Activated naive CD4-positive, alpha-beta T cell treated with anti-CD3 and anti-CD28 coated beads for 36 hours (primary cell): Measurements from ENCODE around the gene OSM. TPM values are rescaled to one million over a fixed set of nuclear protein-coding genes. Genes with fewer than 3 reads are reported as not detected.

Source experiments
- CTCF ChIA-PET: fragments of 350-600 bp; sonication (Branson Sonifier 250); formaldehyde crosslinking; loops from one replicate; lab custom pipeline; 2021; ENCODE audit warnings: antibody characterized with exemption; lab: Charles Lee
- DNase-seq: peaks from one replicate; pipeline ENCODE4 v3.0.0-alpha.2; 2020
- H3K27ac Mint-ChIP-seq: one replicate; pipeline ENCODE4 v1.8.0; 2021; ENCODE audit warnings: mild to moderate bottlenecking, mixed read lengths
- H3K27me3 Mint-ChIP-seq: one replicate; pipeline ENCODE4 v1.8.0; 2021; ENCODE audit warnings: low read depth, mixed read lengths
- H3K36me3 Mint-ChIP-seq: one replicate; pipeline ENCODE4 v1.8.0; 2021; ENCODE audit warnings: low read depth, mixed read lengths
- H3K4me1 Mint-ChIP-seq: one replicate; pipeline ENCODE4 v1.8.0; 2021; ENCODE audit warnings: low read depth, mixed read lengths
- H3K4me3 Mint-ChIP-seq: one replicate; pipeline ENCODE4 v1.8.0; 2021; ENCODE audit warnings: mild to moderate bottlenecking, moderate library complexity, mixed read lengths
- H3K9me3 Mint-ChIP-seq: one replicate; pipeline ENCODE4 v1.8.0; 2021; ENCODE audit warnings: mixed read lengths
- intact Hi-C: fragments of 100-400 bp; cut with micrococcal nuclease; formaldehyde crosslinking; loops from one replicate; pipeline ENCODE4 v1.15.1; 2023
- total RNA-seq, 2 experiments: library from RNA; stranded (reverse); gene quantifications; one replicate each; pipeline ENCODE4 v1.2.3, GENCODE V29; 2021

Gene OSM
- total RNA-seq: 10 to 100 TPM in 1 of 2 experiments, 1 to 10 TPM in 1; 8.9 to 11.2 TPM

DNA sequence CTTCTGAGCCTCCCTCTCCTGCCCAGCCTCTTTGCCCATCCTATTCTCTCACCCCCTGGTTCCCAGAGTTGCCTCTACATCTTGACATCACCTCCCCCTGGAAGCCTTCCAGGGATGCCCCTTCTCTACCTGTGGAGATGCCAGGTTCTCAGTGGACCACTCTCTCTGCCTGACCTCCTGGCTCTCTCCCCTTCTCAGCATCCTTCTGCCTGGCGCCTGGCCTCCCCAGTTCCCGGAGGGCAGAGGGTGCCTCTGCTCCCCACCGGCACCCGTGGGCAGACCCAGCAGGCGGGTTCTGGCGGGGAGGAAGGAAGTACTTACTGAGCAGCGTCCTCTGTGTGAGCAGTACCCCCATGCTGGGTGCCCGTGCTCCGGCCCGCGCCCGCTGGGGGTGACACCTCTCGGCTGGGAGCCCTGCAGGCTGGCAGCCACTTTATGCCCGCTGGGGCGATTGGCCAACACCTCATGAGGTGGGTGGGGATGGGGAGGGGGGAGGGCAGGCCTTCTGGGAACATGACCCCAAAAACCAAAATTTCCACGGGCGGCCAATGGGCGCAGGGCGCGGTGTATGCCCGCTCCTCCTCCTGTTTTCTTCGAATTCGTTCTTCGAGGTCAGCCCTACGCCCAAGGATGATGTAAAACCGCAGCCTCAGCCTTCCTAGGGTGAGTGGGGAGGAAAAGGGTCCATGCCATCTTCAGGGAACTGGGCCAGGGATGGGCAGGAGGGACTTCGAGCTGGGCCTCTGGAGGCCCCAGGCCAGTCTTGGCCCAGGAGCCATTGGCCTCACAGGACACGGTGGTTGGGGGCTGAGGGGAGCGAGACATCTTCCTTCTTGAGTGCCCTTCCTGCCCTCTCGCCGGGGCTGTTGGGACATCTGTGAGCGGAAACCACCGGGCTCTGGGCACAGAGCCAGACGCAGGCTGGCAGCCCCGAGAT is at the start of gene OSM:
TSS of gene OSM (minus strand) at position 407 of the 937 bp plus-strand sequence. CDS start at position 355, 52 bp downstream.
- intact Hi-C loops: loop anchor here (1.0 to 10.0 kb wide), 5 partner anchors 9 to 662 kb away; partner anchors contain the start of genes LIF, NF2, PES1 and UQCR10
- Mint-ChIP-seq H3K36me3 (peaks cover 61% of the 10 kb centered on the region), H3K4me3 (peak within 1 kb of the TSS; percentile 99), H3K9me3 (no peaks in the 10 kb centered on the region), H3K4me1 (peaks cover 42% of the 10 kb centered on the region), H3K27me3 (no peaks in the 10 kb centered on the region), H3K27ac (peak within 1 kb of the TSS; percentile 98)
- DNase-seq: peak; percentile 86
- CTCF ChIA-PET: interaction anchor here (0.6 to 2.6 kb wide), 4 partner anchors 11 to 328 kb away, joined by 3 to 14 read pairs (median 4); no protein-coding TSS in a partner anchor

- H3K4me3 Mint-ChIP-seq: no peak overlapping the region
- peaks cover 11% of the 10 kb centered on the region for H3K36me3 Mint-ChIP-seq
- no peaks in the 10 kb centered on the region for H3K27me3 Mint-ChIP-seq
- peak overlapping the region; percentile 85 for H3K27ac Mint-ChIP-seq
- CTCF ChIA-PET: interaction anchor here (0.8 to 7.3 kb wide), 3 partner anchors 10 to 54 kb away, joined by 3 to 30 read pairs (median 3); partner anchors contain the start of gene CASTOR1
- DNase-seq: peak; percentile 41
- H3K4me1 Mint-ChIP-seq: peaks cover 93% of the 10 kb centered on the region
- H3K9me3 Mint-ChIP-seq: no peaks in the 10 kb centered on the region
- intact Hi-C loops: loop anchor here (1.0 to 10.0 kb wide), 3 partner anchors 8 to 289 kb away; partner anchors contain the start of gene TCN2
Observed at GRCh38 chr22:30315962-30316576, 49.4 kb upstream of the OSM start.

DNA sequence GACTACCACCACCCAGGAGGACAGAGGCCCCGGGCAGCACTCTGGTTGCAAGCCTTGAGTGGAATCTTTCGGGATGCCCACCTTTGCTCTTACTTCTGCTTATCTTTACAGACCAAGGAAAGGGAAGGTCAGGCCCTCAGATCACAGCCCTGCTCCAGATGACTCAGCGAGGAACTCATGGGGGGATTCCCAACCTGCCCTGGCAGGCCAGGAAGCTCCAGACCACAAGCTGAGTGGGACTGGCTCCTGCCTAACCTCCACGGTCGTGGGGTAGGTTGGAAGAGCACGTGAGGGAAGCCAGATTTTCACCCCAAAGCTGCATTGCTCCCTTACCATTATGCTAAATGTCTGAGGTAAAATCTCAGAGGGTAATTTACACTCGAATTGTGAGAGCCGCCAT is 48.3 kb upstream of the OSM start:
- CTCF ChIA-PET: interaction anchor here (1.8 to 7.3 kb wide), 2 partner anchors 10 to 27 kb away, joined by 6 to 30 read pairs; partner anchors contain the start of gene CASTOR1
- intact Hi-C loops: loop anchor here (1.0 to 10.0 kb wide), 3 partner anchors 9 to 290 kb away; partner anchors contain the start of gene TCN2

DNA sequence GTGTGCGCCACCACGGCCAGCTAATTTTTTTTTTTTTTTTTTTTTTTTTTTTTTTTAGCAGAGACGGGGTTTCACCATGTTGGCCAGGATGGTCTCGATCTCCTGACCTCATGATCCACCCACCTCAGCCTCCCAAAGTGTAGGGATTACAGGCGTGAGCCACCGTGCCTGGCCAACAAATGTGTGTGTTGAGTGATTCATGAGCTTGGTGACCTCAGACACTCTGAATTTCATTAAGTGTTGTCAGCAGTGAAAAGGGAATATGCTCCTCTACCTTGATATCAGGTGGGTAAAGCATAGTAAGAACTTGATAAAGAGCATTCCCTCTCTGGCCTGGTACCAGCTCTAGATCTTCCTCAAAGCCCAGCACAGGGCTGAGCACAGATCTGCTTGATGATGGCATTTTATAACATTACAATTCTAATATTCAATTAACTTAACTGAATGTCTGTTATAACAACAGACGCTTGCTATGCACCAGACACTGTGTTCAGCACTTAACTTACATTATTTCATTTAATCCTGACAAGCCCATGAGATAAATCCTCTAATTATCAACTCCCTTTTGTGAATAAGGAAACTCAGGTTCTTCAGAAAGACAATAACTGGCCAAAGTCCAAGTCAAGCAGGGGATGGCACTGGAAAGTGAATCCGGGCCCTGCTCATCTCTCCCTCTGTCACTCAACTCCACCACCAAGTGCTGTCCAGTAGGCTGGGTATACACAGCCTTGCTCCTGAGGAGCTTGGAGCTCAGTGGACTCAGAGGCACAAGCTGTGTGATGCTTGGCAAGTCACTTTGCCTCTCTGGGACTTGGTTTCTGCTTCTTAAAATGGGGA is 47.1 kb upstream of the OSM start:
- Mint-ChIP-seq H3K4me3 (no peak overlapping the region), H3K4me1 (peaks cover 93% of the 10 kb centered on the region), H3K27me3 (no peaks in the 10 kb centered on the region), H3K36me3 (peaks cover 11% of the 10 kb centered on the region), H3K9me3 (no peaks in the 10 kb centered on the region), H3K27ac (peak overlapping the region; percentile 85)
- intact Hi-C loops: loop anchor here (5.0 to 10.0 kb wide), 2 partner anchors 126 to 291 kb away; partner anchors contain the start of gene TCN2
- CTCF ChIA-PET: interaction anchor here (0.6 to 7.3 kb wide), 6 partner anchors 9 to 76 kb away, joined by 3 to 30 read pairs (median 5); partner anchors contain the start of gene CASTOR1
- no peak for DNase-seq

More for the DNA sequence above, 48.3 kb upstream of the OSM start:
- H3K27me3 Mint-ChIP-seq: no peaks in the 10 kb centered on the region
- H3K36me3 Mint-ChIP-seq: peaks cover 11% of the 10 kb centered on the region
- H3K4me3 Mint-ChIP-seq: no peak overlapping the region
- H3K27ac Mint-ChIP-seq: peak overlapping the region; percentile 85
- peaks cover 93% of the 10 kb centered on the region for H3K4me1 Mint-ChIP-seq
- DNase-seq: peak; percentile 76
- no peaks in the 10 kb centered on the region for H3K9me3 Mint-ChIP-seq

DNA sequence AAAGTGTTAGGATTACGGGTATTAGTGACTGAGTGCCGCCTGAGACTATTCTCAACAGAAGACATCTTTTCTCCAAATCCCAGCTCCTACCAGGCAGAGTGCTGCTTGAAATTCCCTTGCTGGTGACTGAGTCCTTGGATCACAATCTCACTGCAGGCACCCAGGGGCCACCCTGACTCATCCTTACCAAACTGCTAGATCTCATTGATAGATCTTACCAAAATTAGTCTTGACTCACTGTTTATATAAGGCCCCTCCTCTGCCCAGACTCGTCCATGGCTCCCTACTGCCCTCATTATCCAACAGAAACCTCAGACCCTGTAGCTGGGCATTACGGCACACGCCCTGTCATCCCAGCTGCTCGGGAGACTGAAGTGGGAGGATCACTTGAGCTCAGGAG is 45.4 kb upstream of the OSM start:
- peaks cover 92% of the 10 kb centered on the region for H3K4me1 Mint-ChIP-seq
- peak overlapping the region; percentile 89 for H3K27ac Mint-ChIP-seq
- intact Hi-C loops: loop anchor here (1.0 to 10.0 kb wide), 3 partner anchors 12 to 293 kb away; partner anchors contain the start of gene TCN2
- DNase-seq: peak; percentile 67
- no peak overlapping the region for H3K4me3 Mint-ChIP-seq
- peaks cover 11% of the 10 kb centered on the region for H3K36me3 Mint-ChIP-seq
- no peaks in the 10 kb centered on the region for H3K9me3 Mint-ChIP-seq
- H3K27me3 Mint-ChIP-seq: no peaks in the 10 kb centered on the region
- CTCF ChIA-PET: interaction anchor here (1.4 to 7.3 kb wide), 2 partner anchors 24 to 26 kb away, joined by 3 to 30 read pairs; partner anchors contain the start of gene CASTOR1

DNA sequence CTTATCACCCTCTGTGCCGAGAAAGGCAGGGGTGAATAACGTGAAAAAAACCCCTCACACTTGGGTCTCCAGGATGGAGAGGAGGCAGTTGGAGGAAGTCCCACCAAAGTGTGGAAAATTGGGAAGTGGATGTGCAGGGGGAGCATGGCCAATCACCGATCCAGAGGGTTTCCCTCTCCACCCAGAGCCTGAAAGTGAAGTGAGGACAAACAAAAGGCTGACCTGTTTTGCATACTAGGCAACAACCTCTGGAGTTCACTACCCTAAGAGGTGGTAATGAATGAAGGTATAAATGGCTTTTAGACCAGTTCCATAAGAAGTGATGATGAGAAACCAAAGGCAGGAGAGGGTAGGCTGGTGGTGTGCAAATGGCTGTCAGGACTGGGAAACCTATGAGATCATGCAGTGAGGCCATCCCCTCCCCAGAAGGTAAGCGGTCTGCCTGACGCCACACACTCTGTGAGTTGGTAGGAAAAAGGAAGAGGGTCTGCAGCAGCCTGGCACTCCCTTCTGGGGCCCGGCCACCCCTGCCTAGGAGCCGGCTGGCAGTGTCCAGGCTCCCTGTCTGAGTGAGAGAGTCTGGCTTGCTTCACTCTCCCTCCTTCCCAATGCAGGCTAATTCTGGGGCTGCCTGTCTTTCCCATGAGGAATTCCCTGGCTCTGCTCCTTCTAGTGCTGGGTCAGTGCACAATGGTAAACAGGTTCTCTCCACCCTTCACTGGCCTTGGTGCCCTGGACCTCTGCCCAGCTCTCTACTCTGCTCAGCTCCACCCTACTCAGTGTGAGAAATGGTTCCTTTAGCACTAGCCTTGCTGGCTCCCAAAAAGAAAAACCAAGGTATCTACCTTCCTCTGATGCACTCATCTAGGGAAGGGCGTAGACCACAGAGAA is 44.5 kb upstream of the OSM start:
- Mint-ChIP-seq H3K4me3 (no peak overlapping the region), H3K9me3 (no peaks in the 10 kb centered on the region), H3K36me3 (peaks cover 11% of the 10 kb centered on the region), H3K27me3 (no peaks in the 10 kb centered on the region), H3K4me1 (peaks cover 96% of the 10 kb centered on the region), H3K27ac (peak overlapping the region; percentile 97)
- CTCF ChIA-PET: interaction anchor here (0.8 to 1.4 kb wide), 3 partner anchors 20 to 25 kb away, joined by 3 read pairs; partner anchors contain the start of gene CASTOR1
- intact Hi-C loops: loop anchor here (5.0 to 10.0 kb wide), 2 partner anchors 124 to 294 kb away; partner anchors contain the start of gene TCN2
- no peak for DNase-seq

- no peak for DNase-seq
- H3K9me3 Mint-ChIP-seq: no peaks in the 10 kb centered on the region
- H3K36me3 Mint-ChIP-seq: peaks cover 9% of the 10 kb centered on the region
- H3K4me1 Mint-ChIP-seq: peaks cover 96% of the 10 kb centered on the region
- H3K27ac Mint-ChIP-seq: peak overlapping the region; percentile 97
- intact Hi-C loops: loop anchor here (5.0 to 10.0 kb wide), 2 partner anchors 123 to 295 kb away; partner anchors contain the start of gene TCN2
- no peaks in the 10 kb centered on the region for H3K27me3 Mint-ChIP-seq
- CTCF ChIA-PET: interaction anchor here (0.6 to 1.0 kb wide), 4 partner anchors 19 to 205 kb away, joined by 3 read pairs; partner anchors contain the start of gene CASTOR1
- no peak overlapping the region for H3K4me3 Mint-ChIP-seq
Observed at GRCh38 chr22:30309951-30310741, 43.5 kb upstream of the OSM start.

DNA sequence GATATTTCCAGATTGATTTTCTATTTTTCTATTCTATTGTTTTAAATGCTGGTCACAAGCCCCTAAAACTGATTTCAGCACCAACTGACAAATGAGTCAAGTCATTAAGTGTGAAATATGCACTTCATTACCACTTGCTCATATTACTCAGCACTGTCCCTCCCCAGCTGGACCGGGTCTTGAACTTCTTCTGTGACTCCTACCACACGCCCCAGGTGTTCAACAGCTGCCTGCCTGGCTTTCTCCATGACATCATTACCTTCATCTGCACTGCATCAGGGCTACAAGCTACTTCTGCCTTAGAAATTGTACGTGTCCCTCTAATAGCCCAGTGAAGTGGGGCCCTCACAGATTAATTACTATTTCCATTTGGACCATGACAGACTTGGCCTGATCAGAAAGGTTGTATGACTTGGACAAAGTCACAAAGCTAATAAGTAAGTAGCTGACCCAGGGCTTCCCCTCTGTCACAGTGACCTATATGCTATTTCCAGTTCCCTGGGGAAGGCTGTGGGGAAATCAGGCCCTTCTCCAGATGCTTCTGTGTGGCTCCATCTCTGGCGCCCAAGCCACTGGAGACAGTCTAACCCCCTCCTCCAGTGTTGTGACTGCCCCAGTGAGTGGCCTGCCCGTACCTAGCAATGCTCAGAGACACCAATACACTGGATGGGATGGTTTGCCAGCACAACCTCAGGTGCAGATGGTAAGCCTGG is 42.0 kb upstream of the OSM start:
- Mint-ChIP-seq H3K36me3 (peaks cover 7% of the 10 kb centered on the region), H3K4me3 (no peak overlapping the region), H3K27ac (peak overlapping the region; percentile 97), H3K27me3 (no peaks in the 10 kb centered on the region), H3K4me1 (peaks cover 96% of the 10 kb centered on the region), H3K9me3 (no peaks in the 10 kb centered on the region)
- CTCF ChIA-PET: interaction anchor here (2.6 to 3.6 kb wide), 2 partner anchors 16 to 21 kb away, joined by 8 to 10 read pairs; no protein-coding TSS in a partner anchor
- intact Hi-C loops: no loop called here
- peak; percentile 70 for DNase-seq

DNA sequence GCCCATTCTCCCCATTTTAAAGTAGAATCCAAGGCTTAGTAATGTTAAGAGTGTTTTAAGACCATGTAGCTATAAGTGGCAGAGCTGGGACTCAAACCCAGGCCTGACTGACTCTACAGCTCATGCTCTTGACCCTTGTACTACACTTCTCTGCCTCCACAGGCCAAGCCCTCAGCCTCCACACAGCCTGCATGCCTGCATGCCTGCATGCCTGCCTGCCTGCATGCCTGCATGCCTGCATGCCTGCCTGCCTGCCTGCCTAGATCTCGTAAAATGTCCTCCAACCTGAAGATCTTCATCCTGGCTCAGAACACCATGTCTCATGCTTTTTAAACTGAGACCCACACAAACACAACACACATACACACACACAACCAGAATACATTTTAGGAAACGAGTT is 41.4 kb upstream of the OSM start:
- Mint-ChIP-seq H3K27ac (peak overlapping the region; percentile 97), H3K4me3 (no peak overlapping the region), H3K27me3 (no peaks in the 10 kb centered on the region), H3K36me3 (peaks cover 6% of the 10 kb centered on the region), H3K9me3 (no peaks in the 10 kb centered on the region), H3K4me1 (peaks cover 98% of the 10 kb centered on the region)
- intact Hi-C loops: no loop called here
- CTCF ChIA-PET: interaction anchor here (2.6 to 3.6 kb wide), 2 partner anchors 16 to 20 kb away, joined by 8 to 10 read pairs; no protein-coding TSS in a partner anchor
- DNase-seq: no peak
